SK-N-DZ (cell line): ENCODE data around the gene CDKN1A. TPM values are rescaled to one million over a fixed set of nuclear protein-coding genes. Genes with fewer than 3 reads are reported as not detected.
A peak's percentile ranks its signal among the peaks of the same experiment; 100 is the strongest.
"Not testable (repeated sequence)": the region's sequence is repeated elsewhere in the genome, so short reads cannot be mapped to it uniquely, and the experiment has no call there.

ENCODE experiments used
- DNase-seq: peaks from one replicate; pipeline ENCODE4 v3.0.0-alpha.2; 2015; ENCODE audit warnings: low spot score
- polyA plus RNA-seq, 2 experiments: library from polyadenylated mRNA; depleted of rRNA; stranded (reverse); fragments of >200 nt; gene quantifications; 2 replicates each; pipeline ENCODE4 v1.2.3, GENCODE V29; 2014

Gene CDKN1A
- polyA plus RNA-seq (2014; cell fraction: cytosol; rRNA removed) = 3.6 and 5.1 TPM in 2 replicates
- 2.3 and 2.7 TPM in 2 replicates for polyA plus RNA-seq (2014; cell fraction: nucleus; rRNA removed)

DNA sequence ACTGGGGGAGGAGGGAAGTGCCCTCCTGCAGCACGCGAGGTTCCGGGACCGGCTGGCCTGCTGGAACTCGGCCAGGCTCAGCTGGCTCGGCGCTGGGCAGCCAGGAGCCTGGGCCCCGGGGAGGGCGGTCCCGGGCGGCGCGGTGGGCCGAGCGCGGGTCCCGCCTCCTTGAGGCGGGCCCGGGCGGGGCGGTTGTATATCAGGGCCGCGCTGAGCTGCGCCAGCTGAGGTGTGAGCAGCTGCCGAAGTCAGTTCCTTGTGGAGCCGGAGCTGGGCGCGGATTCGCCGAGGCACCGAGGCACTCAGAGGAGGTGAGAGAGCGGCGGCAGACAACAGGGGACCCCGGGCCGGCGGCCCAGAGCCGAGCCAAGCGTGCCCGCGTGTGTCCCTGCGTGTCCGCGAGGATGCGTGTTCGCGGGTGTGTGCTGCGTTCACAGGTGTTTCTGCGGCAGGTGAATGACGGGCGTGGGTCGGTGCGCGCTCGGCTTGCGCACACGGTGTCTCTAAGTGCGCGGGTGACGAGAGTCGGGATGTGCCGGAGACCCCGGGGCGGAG is at the start of gene CDKN1A:
Gene CDKN1A (plus strand): TSS at position 227 of the 555 bp plus-strand sequence. CDS start 5,388 bp downstream, outside the sequence.
- DNase-seq = peak; percentile 76

DNA sequence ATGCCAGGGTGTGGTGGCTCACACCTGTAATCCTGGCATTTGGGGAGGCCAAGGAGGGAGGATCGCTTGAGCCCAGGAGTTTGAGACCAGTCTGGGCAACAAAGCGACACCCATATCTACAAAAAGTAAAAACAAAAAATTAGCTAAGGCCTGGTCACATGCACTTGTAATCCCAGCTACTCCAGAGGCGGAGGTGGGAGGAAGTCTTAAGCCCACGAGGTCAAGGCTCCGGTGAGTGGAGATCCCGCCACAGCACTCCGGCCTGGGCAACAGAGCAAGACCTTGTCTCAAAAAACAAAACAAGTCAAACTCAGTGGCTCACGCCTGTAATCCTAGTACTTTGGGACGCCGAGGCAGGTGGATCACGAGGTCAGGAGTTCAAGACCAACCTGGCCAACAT is 48.7 kb upstream of the CDKN1A start:
- no peak for DNase-seq

DNA sequence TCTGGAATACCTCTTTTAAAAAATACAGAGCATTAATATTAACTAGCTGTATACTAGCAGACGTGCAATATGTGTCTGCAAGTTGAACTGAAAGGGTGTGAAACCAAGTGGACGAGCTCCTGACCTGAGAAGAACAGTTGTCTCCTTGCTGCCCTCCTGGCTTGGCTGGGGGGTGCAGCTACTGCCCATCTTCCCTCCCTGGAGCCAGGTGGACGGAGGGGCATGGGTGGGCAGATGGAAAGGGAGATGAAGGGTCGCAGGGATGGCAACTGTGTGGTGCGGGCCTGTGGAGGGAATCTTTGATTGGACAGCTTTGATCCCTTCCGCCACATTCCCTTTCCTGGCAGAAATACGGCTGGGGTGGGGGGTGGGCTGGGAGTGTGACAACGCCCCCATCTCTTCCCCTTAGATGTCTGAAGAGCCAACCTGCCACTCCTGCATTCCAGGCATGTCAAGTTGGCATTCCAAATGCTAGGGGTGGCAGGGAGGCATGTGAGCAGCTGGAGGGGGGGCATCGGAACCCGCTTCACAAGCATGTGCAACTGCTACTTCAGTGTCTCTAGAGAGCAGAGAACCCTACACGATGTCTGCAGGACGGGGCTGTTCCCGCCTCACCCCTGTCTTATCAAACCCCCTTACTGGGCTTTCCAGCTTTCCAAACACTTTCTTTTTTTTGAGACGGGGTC is 47.0 kb upstream of the CDKN1A start:
- no peak for DNase-seq

DNA sequence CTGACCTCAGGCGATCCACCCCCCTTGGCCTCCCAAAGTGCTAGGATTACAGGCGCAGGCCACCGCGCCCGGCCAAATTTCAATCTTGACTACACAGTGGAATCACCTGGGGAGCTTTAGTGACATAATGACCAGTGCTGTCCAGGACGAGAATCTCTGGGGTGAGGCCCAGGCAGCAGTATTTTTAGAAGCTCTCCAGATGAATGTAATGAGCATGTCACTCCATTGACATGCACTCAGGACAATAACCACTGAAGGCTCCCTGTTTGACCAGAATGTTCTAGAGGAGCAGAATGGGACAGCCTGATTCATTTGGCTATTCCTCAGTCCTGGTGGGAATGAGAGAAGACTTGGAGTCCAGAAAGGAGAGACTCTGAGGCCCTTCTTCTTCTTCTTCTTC is 45.1 kb upstream of the CDKN1A start:
- DNase-seq = no peak

DNA sequence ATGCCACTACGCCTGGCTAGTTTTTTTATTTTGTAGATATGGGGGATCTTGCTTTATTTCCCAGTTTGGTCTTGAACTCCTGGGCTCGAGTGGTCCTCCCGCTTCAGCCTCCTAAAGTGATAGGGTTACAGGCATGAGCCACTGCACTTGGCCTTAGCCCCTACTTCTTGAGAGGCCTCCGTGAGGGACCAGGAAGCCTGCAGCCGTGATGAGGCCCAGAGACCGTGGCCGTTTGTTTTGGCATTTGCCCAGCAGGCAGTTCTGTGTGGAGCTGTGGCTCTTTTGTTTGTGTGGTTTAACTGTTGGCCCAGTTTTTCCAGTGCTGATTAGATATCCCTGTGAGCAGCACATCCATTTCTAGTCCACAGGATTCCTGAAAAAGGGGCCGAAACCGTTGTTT is 44.6 kb upstream of the CDKN1A start:
- DNase-seq = no peak

DNA sequence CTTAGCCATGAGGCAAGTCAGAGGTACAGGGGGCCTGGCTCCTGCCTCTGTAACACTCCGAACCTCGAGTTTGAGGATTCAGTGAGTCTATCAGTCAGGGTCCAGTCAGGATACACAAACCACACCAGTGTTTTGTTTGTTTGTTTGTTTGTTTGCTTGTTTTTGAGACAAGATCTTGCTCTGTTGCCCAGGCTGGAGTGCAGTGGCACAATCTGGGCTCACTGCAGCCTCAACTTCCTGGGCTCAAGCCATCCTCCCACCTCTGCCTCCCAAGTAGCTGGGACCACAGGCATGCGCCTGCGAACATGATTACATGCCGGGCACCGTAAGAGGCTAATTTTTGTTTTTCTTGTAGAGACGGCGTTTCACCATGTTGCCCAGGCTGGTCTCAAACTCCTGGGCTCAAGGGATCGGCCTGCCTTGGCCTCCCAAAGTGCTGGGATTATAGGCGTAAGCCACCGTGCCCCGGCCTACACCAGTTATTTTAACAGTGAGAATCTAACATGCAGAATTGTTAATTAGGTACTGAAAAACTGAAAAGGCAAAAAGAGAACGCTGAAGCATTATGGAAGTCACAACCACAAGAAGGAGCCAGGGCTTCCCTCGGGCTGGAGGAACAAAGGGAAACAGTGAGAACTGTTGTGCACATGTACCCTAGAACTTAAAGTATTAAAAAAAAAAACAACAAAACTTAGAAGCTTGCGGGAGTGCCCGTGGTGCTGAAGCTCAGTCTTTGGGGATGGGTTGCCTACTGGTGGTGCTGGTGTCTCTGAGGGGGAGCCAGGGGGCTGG is 44.0 kb upstream of the CDKN1A start:
- no peak for DNase-seq

DNA sequence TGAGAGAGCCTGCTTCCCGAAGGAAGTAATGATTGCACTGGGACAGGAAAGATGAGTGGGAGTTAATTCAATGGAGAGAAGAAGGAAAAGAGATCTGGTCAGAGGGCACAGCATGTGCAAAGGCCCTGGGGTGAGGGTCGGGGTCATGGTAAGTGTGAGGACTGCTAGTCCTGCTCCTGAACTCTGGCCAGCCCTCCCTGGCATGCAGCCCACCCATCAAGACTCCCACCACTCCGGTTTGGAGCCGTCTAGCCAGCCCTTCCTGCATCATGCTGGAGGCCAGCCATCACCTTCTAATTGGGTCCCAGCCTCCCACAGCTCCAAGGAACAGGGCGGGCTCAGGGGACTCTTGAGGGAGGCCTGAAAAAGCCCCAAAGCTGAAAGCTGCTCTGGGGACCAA is 42.2 kb upstream of the CDKN1A start:
- DNase-seq = no peak

DNA sequence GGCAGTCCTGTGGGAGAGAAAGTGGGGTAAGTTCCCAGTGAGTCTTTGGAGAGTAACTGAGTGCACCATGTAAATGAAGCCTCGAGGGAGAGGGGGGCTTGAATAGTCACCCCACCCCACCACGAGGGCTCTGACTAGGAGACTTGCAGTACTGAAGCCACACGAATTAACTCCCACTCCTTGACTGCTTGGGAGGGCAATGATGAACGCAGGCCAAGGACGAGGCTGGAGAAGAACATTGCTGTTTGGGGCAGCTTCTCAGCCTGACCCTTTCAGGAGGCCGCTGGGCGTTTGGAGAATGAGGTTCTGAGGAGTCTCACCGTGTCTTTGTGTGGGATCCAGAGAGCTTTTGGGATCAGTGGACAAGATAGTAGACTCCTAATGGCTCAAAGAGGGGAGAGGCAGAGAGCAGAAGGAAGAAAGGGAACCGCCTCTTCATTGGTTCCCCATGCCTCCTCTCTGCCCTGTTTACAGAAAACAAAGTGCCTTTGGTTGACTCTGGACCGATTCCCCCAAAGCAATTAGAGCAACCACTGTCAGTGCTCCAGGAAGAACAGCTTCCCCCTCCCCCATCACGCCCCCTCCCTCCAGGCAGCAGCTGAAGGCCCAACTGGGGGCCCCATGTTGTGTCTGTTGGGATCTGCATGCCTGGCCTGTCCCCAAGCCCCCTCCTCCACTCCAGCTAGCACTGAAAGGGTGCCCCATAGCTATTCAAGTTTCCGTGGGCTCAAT is 41.7 kb upstream of the CDKN1A start:
- DNase-seq = no peak

DNA sequence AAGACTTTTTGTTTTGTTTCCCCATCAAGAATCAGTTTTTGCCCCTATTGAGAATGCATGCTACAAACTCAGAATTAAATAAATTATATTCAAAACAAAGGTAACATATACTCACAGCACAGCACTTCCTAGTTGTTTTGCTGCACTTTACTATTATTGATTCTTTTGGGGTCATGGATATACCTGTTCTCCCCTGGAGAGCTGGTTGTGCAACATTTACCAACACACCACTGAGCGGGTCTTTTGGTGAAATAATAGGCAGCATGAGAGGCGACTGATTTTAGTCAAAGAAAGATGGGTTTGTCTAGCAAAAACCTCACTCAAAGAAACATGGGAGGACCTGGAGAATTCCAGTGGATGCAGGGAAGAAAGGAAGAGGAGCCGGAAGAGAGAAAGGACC is 39.9 kb upstream of the CDKN1A start:
- DNase-seq = no peak

DNA sequence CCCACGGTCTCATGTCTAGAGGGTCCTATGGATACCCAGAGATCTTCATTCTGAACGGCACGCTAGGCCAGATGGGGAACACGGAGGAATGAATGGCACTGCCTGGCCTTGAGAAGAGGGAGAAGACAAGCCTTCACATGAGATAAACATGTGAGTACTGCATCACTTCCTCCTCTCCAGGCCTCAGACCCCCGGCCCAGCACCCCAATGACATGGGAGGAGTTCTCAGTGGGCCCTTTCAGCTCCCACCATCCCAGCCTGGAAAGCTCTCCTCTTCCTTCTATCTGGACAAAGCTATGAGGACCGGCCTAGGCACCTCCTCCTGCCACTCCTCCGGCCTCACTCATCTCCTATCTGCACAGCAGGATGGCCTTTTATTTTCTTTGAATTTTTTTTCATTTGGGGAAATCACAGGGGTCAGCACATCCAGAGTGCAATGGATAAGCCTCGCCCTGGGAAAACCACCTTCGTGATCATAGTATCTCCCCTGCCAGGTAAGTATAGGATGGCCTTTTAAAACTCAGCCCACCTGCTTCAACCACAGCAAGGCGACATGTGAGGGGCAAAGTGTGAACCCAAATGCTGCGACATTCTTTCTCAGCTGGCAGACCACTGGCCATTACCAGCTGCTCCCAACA is 39.2 kb upstream of the CDKN1A start:
- no peak for DNase-seq

DNA sequence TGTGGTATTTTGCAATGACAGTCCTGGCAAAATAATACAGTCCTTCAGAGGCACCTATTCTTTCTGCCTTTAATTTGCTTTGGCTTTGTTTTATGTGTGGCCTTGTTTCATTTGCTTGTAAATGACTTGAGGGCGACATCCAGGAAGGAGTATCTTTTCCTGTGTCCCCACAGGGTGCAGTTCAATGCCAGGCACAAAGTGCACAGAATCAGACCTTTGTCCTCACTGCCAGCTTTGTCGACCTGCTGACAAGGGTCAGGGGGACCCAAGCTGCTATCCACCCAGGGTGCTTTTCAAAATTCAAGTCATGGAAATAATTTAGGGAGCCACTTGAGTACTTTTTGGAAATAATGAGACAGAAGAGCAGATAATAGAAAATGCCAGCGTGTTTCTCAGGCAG is 37.0 kb upstream of the CDKN1A start:
- DNase-seq = no peak

DNA sequence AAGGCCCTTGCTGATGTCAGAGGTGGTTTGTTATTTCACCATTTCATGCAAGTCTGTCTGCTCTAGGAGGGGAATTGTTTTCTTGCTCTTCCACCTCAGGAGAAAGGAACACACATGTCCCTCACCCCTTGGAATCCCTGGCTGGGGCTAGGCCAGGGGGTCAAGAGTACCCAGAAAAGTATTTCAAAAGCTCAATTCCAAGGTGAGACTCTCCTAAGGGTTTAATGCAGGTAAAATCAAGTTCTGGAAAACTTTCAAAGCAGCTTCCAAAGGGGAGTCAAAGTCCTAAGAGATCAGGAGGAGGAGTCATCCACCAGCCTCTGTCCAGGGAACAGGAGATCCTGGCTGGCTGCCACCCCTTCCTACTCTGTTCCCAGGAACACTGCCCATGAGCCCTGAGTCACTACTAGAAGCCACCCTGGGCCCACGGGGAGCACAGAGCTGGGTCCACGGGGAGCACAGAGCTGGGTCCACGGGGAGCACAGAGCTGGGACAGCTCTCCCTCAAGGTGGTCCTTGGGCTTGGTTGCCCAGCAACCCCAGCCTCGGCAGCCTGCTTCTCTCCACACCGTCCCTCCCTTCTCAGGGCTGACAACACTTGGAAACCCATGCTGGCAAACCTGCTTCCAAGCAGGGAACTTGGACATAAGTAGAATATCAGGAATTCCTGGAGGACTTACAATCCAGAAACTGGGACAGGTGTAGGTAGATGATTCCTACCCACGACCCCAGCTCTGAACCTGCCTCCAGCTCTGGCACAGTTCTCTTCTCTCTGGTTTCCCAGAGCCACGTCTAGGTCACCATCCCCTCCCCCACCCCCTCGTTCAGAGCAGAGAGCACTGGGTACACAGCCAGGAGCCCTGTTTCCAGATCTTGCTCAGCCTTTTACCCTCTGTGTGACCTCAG is 35.3 kb upstream of the CDKN1A start:
- no peak for DNase-seq

DNA sequence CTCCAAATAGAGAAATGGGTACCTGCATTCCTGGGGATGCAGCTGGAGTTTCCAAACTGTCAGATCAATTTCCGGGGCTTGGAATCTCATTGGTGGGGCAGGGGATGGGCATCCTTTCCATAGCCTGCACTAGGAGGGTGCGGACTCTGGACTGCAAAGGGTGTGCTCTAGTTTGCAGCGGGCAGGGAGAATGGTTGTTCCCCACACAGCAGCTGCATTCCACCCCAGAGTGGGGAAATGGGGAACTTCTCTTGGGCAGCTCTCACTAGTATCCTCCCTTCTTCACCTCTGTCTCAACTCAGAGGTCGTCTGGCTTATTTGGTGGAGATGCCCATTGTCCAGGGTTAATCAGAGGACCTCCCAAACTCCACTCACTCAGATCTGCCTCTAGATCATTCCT is 34.5 kb upstream of the CDKN1A start:
- DNase-seq = no peak

DNA sequence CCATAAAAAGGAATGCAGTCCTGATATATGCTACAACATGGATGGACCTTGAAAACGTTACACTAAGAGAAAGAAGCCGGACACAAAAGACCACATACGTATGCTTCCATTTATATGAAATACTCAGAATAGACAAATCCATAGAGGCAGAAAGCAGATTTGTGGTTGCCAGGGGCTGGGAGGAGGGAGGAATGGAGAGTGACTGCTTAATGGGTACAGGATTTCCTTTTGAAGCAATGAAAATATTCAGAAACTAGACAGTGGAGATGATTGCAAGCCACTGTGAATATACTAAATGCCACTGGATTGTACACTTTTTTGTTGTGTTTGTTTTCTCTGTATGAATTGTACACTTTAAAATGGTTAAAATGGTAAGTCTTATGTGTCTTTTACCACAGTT is 29.4 kb upstream of the CDKN1A start:
- no peak for DNase-seq

DNA sequence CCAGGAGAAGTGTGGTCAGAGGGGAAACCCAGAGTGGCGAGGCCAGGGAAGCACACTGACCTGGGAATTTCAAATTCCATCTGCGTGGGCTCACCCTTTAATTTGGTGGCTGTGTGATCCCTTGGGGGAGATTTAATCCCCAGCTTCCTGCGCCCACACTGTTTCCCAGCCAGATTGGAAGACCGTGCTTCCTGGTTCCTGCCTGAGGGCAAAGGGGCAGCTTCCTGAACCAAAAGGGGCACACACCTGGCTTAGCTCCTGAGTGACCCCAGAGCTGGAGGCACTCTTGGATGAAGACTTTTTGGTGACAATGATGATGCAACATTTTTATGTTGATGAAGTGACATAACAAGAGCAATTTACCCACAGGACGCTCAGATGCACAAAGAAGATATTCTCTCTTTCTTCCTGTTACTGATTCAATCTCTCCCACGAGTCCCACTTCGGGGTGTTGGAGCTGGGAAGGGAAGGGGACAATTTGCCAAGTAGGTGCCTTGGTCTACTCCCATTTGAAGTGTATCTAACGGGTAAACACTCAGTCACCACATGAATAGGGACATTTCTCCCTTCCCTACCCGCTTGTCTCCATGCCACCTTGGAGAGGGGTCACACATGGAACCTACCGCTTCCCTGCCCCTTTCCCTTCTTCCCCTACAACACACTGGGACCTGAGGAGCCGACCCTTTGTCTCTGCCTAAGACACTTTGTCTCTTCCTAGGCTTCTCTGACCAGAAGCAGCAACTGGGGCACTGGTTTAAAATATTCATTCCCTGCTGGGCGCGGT is 28.6 kb upstream of the CDKN1A start:
- DNase-seq = no peak

DNA sequence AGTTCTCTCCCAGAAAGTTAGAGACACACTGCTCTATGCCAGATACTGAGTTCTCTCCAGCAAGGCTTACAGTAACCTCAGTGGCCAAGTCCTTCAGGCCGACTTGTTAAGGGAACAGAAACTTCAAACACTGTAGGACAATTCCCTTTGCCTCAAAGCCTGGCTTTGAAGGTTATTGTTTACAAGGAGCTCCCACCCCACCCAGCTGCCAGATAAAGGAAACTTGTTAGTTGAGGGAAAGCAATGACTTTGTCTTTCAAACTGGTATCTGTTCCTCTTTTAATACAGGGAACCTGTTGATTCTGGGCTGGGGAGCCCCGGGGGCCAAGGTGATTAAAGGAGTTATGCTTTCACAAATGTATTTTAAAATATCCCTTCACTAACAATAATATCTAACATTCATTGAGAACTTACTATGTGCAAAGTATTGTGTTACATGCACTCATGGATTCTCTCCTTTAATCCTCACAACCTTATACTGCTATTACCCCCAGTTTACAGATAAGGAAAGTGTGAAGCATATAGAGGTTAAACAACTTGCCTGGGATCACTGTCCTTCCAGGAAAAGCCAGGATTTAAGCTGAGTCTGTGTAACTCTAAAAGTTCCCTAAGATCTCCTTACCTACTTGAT is 27.6 kb upstream of the CDKN1A start:
- no peak for DNase-seq

DNA sequence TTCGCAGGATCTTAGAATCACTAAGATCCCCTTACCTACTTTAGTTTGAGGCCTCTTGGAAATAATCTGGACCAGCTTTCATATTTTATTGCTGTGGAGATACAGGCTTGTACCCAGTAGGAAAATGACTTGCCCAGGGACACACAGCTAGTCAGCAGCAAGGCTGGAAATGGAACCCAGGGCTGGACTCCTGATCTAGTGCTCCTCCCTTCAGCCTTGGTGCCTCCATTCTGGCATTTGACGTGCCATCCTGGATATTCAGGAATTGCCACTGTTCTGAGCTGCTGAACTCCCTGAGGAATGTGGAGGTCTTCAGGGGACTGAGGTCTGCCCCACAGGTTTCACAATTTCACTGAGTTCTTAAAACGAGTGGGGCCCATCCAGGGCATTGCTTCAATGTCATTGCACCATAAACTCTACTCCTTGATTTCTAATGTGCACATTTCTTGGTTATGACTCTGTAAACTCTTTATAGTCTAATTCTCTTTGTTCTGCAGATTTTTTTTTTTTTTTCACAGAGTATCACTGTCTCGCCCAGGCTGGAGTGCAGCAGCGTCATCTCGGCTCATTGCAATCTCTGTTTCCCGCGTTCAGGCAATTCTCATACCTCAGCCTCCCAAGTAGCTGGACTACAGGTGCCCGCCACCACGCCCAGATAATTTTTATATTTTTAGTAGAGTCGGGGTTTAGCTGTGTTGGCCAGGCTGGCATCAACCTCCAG is 26.7 kb upstream of the CDKN1A start:
- no peak for DNase-seq

DNA sequence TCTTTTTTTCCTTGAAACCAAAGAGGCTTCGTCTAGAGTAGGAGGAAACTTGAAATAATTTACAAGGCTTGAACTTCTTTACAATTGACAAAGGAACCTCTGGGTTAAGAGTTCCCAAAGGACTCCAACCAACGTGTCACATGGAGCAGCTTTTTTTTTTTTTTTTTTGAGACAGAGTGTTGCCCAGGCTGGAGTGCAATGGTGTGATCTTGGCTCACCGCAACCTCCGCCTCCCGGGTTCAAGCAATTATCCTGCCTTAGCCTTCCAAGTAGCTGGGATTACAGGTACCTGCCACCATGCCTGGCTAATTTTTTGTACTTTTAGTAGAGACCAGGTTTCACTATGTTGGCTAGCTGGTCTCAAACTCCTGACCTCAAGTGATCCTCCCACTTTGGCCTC is 24.0 kb upstream of the CDKN1A start:
- not testable (repeated sequence) for DNase-seq
